Keratinocyte (primary cell): ENCODE data around the gene AKR1E2. TPM values are rescaled to one million over a fixed set of nuclear protein-coding genes. Genes with fewer than 3 reads are reported as not detected.

Experiments
- DNase-seq: peaks from one replicate; pipeline ENCODE4 v3.0.0-alpha.2; 2011; ENCODE audit warnings: low read depth, missing footprints, low spot score
- FAIRE-seq: peaks from 2 replicates; lab custom pipeline; 2011; peaks lifted over from hg19 to GRCh38; lab: Jason Lieb, UNC
- H2AFZ ChIP-seq: 2 replicates; pipeline ENCODE4 v1.6.0; 2012; ENCODE audit warnings: low read length, control low read depth, inconsistent platforms; ENCODE audit not compliant: control insufficient read depth
- H3K27ac ChIP-seq: 2 replicates; pipeline ENCODE4 v1.5.1; 2011; ENCODE audit warnings: low read length; ENCODE audit not compliant: control insufficient read depth, insufficient read depth
- H3K27me3 ChIP-seq: 3 replicates; pipeline ENCODE4 v1.6.0; 2011; ENCODE audit warnings: low read length; ENCODE audit not compliant: control insufficient read depth, insufficient read depth; ENCODE audit errors: extremely low read depth
- H3K36me3 ChIP-seq, 2 experiments: 2 replicates in 1 of 2; 3 replicates in 1 of 2; pipeline ENCODE4 v1.5.1; 2011; ENCODE audit warnings: low read length in 2 of 2, mild to moderate bottlenecking in 1 of 2; ENCODE audit not compliant: control insufficient read depth in 2 of 2, insufficient read depth in 2 of 2; ENCODE audit errors: extremely low read depth in 1 of 2
- H3K4me1 ChIP-seq: 3 replicates; pipeline ENCODE4 v1.5.1; 2011; ENCODE audit warnings: low read length; ENCODE audit not compliant: control insufficient read depth, insufficient read depth; ENCODE audit errors: extremely low read depth
- H3K4me2 ChIP-seq: 3 replicates; pipeline ENCODE4 v1.6.0; 2011; ENCODE audit warnings: low read depth, low read length; ENCODE audit not compliant: control insufficient read depth, insufficient read depth; ENCODE audit errors: extremely low read depth
- H3K4me3 ChIP-seq, 3 experiments: fragments of 200-600 bp in 1 of 3; sonication (generic) in 1 of 3; 2 replicates in 2 of 3; 3 replicates in 1 of 3; pipeline ENCODE4 v1.5.1; 2011 to 2016; ENCODE audit warnings: low read length in 3 of 3, mild to moderate bottlenecking in 3 of 3, control low read depth in 2 of 3, inconsistent platforms in 1 of 3, low read depth in 1 of 3, mixed read lengths in 1 of 3, mixed run types in 1 of 3, moderate library complexity in 1 of 3; ENCODE audit not compliant: control insufficient read depth in 2 of 3, insufficient read depth in 2 of 3; ENCODE audit errors: extremely low read depth in 1 of 3
- H3K79me2 ChIP-seq: 2 replicates; pipeline ENCODE4 v1.6.0; 2012; ENCODE audit warnings: low read length; ENCODE audit not compliant: control insufficient read depth, insufficient read depth
- H3K9ac ChIP-seq: 3 replicates; pipeline ENCODE4 v1.6.0; 2011; ENCODE audit warnings: low read length; ENCODE audit not compliant: control insufficient read depth, insufficient read depth; ENCODE audit errors: extremely low read depth
- H3K9me1 ChIP-seq: 3 replicates; pipeline ENCODE4 v1.6.0; 2011; ENCODE audit warnings: low read length; ENCODE audit not compliant: control insufficient read depth, insufficient read depth; ENCODE audit errors: extremely low read depth
- H3K9me3 ChIP-seq: 2 replicates; pipeline ENCODE4 v1.5.1; 2012; ENCODE audit warnings: low read depth, low read length; ENCODE audit not compliant: control insufficient read depth
- H4K20me1 ChIP-seq: 3 replicates; pipeline ENCODE4 v1.6.0; 2011; ENCODE audit warnings: low read length; ENCODE audit not compliant: control insufficient read depth, insufficient read depth; ENCODE audit errors: extremely low read depth
- CTCF ChIP-seq, 3 experiments: IDR thresholded peaks in 1 of 3; conservative IDR thresholded peaks in 1 of 3; optimal IDR thresholded peaks in 1 of 3; 2 replicates in 2 of 3; 3 replicates in 1 of 3; pipeline versions ENCODE3 to v1.5.1; 2011; ENCODE audit warnings: low read length in 3 of 3, mild to moderate bottlenecking in 3 of 3, moderate library complexity in 2 of 3, control low read depth in 1 of 3, inconsistent platforms in 1 of 3; ENCODE audit not compliant: insufficient read depth in 2 of 3; ENCODE audit errors: extremely low read depth in 1 of 3
- EZH2 ChIP-seq: IDR thresholded peaks from one replicate; pipeline ENCODE4 v1.6.1; 2012; ENCODE audit warnings: inconsistent platforms, mild to moderate bottlenecking, low read length, moderate library complexity
- dilution Hi-C: fragments of 300-500 bp; cut with MboI; formaldehyde crosslinking; loops from one replicate; pipeline ENCODE4 v1.7.0; 2020; ENCODE audit warnings: low sequenced_read_pairs; ENCODE audit not compliant: extremely low pct_ligation_motif_present
- polyA plus RNA-seq, 5 experiments: library from polyadenylated mRNA; depleted of rRNA in 3 of 5; stranded (reverse) in 3 of 5; stranded (forward) in 1 of 5; unstranded in 1 of 5; fragments of >200 nt; gene quantifications; 1 replicate in 1 of 5; 2 replicates in 3 of 5; 3 replicates in 1 of 5; pipeline versions ENCODE4 v1.2.1 to v1.2.3, GENCODE V29; 2011 to 2012; ENCODE audit warnings: missing spikeins in 2 of 5, low read depth in 1 of 5, low replicate concordance in 1 of 5

Gene AKR1E2
- polyA plus RNA-seq, 1 donor (not counting 4 experiments of a cell fraction or from before 2014, with no cell fraction given): 1.9 TPM

- DNase-seq (no peak), FAIRE-seq (no peak)
- dilution Hi-C loops: no loop called here
- Histone ChIP-seq H3K9me1 (no peaks in the 10 kb centered on the region), H3K9me3 (no peaks in the 10 kb centered on the region), H3K9ac (no peak overlapping the region), H2AFZ (no peak overlapping the region), H3K27me3 (no peaks in the 10 kb centered on the region), H3K4me3 (no peak overlapping the region), H3K27ac (no peak overlapping the region), H3K36me3 (peaks cover 0 to under 1% of the 10 kb centered on the region in 2 experiments), H3K79me2 (no peaks in the 10 kb centered on the region), H4K20me1 (no peaks in the 10 kb centered on the region), H3K4me2 (no peak overlapping the region), H3K4me1 (peaks cover 4% of the 10 kb centered on the region)
- TF ChIP-seq EZH2 (no peak), CTCF (optimal IDR thresholded peaks at IDR 0.05 in 1 of 3, IDR thresholded peaks at IDR 0.05 in 1 of 3, conservative IDR thresholded peaks at IDR 0.05 in 1 of 3; ENCODE audit: extremely low read depth in 1 of 3, insufficient read depth in 2 of 3, low read length in 3 of 3) (no peak)
Measured at GRCh38 chr10:4830551-4830950, 4.5 kb downstream of the AKR1E2 start.

GRCh38 chr10:4831091-4831490 is 5.1 kb downstream of the AKR1E2 start:
- Histone ChIP-seq H3K36me3 (peaks cover 0 to 3% of the 10 kb centered on the region in 2 experiments), H2AFZ (no peak overlapping the region), H3K9me3 (no peaks in the 10 kb centered on the region), H4K20me1 (no peaks in the 10 kb centered on the region), H3K9ac (no peak overlapping the region), H3K4me1 (peaks cover 4% of the 10 kb centered on the region), H3K4me2 (no peak overlapping the region), H3K4me3 (no peak overlapping the region), H3K79me2 (no peaks in the 10 kb centered on the region), H3K27ac (no peak overlapping the region), H3K9me1 (no peaks in the 10 kb centered on the region), H3K27me3 (no peaks in the 10 kb centered on the region)
- FAIRE-seq (no peak), DNase-seq (no peak)
- TF ChIP-seq CTCF (optimal IDR thresholded peaks at IDR 0.05 in 1 of 3, IDR thresholded peaks at IDR 0.05 in 1 of 3, conservative IDR thresholded peaks at IDR 0.05 in 1 of 3; ENCODE audit: extremely low read depth in 1 of 3, insufficient read depth in 2 of 3, low read length in 3 of 3) (no peak), EZH2 (no peak)
- dilution Hi-C loops: no loop called here
